Glomerular endothelial cell (primary cell): Measurements from ENCODE around the gene CTNND2. TPM values are rescaled to one million over a fixed set of nuclear protein-coding genes. Genes with fewer than 3 reads are reported as not detected.
"Not testable (repeated sequence)": the region's sequence is repeated elsewhere in the genome, so short reads cannot be mapped to it uniquely, and the experiment has no call there.

Experiments used
- DNase-seq: peaks from one replicate; pipeline ENCODE4 v3.0.0-alpha.2; 2011; ENCODE audit warnings: low read depth, low spot score; ENCODE audit errors: extremely low read depth
- total RNA-seq: library from RNA; depleted of rRNA; stranded (reverse); fragments of >200 nt; gene quantifications from 2 replicates; pipeline ENCODE4 v1.2.3, GENCODE V29; 2015

Gene CTNND2
- total RNA-seq, 1 donor from 2014 or later = not detected

GRCh38 chr5:11878814-11879213 lies 25.4 kb downstream of the CTNND2 start:
- no peak for DNase-seq

- no peak for DNase-seq
These were observed 30.7 kb downstream of the CTNND2 start for GRCh38 chr5:11873587-11873986.

DNA sequence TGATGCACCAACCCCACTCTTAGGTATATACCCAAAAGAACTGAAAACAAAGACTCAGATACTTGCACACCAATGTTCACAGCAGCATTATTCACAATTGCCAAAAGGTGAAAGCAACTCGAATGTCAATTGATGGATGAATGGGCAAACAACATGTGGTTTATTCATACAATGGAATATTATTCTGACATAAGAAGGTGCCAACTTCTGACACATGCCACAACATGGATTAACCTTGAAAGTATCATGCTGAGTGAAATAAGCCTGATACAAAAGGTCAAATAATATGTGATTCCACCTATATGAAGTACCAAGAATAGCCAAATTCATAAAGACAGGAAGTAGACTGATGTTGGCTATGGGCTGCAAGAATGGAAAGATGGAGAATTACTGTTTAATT lies 35.0 kb downstream of the CTNND2 start:
- no peak for DNase-seq

GRCh38 chr5:11863911-11864310 lies 40.3 kb downstream of the CTNND2 start:
- no peak for DNase-seq

DNA sequence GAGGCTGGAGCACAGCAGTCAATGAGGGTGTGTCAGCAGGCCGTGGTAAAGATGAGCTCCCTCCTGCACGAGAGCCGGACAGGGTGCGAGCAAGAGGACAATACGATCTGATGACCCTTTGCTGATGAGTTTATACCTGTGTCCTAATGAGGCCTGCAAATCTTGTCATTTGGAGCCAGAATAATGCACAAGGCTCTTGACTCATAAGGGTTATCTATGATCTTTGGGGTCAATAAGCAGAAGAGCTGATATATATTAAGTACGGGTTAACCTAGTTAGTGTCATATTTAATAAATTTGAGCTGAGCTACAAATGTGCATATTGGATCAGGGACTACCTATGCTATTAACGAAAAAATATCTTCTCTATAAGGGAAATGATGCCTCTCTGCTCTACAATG lies 46.9 kb downstream of the CTNND2 start:
- no peak for DNase-seq

DNA sequence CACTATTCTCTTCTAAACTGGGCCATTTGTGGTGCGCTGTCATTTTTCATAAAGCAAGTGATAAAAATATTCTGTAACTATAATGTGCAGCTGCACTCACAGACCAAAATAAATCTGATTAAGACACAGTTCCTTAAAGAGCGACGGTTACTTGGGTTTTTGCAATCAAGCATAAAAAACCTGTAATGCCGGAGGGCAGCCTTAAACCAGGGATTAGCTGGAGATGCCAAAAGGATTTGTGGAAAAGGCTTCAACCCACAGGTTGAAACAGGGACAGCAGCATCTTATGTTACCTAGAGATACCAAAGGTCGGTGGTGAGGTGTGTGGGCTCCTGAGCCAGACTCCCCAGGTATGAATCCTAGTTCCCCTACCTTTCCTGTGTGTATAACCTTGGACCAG lies 49.3 kb downstream of the CTNND2 start:
- no peak for DNase-seq

DNA sequence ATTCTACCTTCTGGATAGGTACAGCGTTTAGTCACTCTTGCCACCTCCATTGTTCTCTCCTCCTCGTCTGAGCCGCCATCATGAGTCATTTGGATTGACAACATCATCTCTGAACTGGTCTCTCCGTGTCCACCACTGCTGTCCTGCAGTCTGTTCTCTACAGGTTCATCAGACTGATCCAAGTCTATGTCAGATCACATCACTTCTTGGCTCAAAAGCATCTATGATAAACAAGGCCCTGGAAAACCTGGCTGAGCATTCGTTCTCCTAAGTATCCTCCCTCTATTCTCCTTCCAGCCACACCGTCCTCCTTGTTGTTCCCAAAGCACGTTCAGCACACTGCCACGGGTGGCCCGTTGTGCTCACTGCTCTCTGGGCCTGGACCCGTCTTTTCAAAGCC lies 50.5 kb downstream of the CTNND2 start:
- DNase-seq = no peak

- DNase-seq = no peak
These were observed 51.1 kb downstream of the CTNND2 start for GRCh38 chr5:11853140-11853539.

GRCh38 chr5:11852717-11853087 lies 51.5 kb downstream of the CTNND2 start:
- DNase-seq = no peak

DNA sequence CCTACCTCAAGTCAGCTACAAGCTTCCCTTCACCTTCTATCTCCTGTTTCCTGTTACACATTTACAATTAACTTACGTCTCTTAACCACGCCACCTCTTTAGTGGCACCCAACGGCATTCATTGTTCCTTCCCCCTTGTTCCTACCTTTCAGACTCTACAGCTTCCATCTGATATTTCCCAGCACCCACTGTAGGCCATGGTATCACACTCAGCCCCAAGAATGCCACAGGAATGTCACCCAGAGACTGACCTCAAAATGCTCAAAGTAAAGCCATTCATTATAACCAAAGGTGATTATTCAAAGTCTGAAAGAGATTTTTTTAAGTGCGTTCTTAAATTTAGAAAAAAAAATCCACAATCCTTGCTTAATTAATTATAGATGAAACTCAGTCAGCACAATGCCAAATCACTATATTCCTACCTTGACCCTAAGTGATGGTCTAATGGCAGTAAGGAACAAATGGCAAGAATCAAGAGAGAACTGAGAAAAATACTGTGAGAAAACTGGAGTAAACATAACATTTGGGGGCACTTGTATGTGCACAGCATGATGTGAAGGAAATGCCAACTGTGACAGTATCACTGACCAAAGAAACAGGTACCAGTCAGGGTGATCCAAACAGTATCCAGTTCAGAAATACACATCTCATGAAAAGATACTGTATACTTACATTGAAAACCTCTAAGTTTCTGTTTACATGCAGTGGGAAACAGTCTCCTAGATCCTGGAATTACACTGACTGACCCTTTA lies 52.1 kb downstream of the CTNND2 start:
- DNase-seq = no peak

- DNase-seq = no peak
These were observed 52.8 kb downstream of the CTNND2 start for GRCh38 chr5:11851416-11851815.

- not testable (repeated sequence) for DNase-seq
These were observed 75.7 kb downstream of the CTNND2 start for GRCh38 chr5:11828566-11828965.

- no peak for DNase-seq
These were observed 81.6 kb downstream of the CTNND2 start for GRCh38 chr5:11822598-11822997.

DNA sequence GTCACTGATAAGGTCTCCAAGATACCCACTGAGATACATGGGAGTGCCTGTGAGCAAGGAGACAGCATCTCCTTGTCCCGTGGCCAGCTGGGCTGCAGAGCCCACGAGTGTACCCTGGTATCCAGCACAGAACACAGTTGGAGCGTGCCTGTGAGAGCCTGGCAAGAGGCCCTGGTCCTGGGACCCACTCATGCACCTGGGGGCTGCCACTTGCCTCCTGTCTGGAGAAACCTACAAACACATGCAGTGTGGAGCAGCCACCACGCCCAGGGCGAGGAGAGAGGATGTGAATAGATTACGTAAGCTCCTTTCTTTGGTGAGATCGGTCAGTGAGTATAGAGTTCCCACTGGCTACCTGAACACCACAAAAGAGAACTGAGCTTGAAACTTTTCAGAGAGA lies 88.3 kb downstream of the CTNND2 start:
- DNase-seq = no peak

DNA sequence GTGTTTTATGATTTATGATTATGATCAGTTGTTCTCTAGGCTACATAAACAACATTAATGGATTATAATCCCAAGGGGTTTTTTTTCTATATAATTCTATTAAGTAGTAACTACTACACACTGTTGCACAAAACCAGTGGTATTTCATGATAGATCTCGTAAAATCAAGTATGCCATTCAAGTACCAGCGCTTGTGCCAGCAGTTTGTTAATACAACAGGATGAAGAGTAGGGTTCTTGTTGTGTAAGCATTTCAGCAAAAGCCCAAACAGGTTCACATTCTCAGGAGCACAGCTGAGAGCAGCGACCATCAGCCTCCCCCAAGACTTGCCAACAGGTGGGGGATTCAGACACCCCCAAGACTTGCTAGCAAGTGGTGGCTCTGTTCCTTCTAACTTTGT lies 88.8 kb downstream of the CTNND2 start:
- no peak for DNase-seq

DNA sequence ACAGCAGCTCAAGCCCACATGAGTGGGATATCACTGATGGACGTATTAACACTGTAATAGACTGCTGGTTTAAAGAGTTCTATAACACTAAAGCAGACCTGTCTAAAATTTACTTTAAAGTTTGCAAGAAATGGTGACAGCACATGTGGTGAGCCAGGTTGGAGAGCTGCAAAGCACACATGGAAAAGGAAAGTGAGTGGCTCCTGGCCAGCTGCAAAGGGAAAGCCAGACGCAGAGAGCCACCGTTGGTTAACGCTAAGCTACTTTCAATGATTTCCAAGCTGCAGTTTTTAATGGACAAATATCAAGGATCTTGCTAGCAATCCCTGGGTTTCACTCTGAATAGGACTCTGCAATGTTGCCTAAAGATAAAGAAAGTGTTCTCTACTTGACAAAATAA lies 89.9 kb downstream of the CTNND2 start:
- DNase-seq = no peak

- no peak for DNase-seq
These were observed 94.8 kb downstream of the CTNND2 start for GRCh38 chr5:11809407-11809806.

DNA sequence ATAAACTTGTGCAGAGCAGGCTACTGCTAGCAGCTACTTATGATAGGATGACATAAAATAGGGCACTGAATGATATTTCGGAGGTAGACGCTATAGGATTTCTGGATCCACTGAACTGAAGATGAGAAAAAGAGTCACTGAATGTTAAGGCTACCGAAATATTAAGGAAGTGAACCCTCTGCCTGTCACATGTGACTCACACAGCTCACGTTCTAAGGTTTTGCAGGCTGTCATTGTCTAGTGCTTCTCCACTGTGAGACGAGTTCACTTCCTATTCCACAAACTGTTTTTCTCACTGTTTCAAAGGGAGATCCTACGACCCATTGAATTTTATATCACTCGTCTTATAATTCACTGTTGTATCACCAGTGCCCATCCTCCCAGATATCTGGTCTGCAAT lies 100.8 kb downstream of the CTNND2 start:
- no peak for DNase-seq

DNA sequence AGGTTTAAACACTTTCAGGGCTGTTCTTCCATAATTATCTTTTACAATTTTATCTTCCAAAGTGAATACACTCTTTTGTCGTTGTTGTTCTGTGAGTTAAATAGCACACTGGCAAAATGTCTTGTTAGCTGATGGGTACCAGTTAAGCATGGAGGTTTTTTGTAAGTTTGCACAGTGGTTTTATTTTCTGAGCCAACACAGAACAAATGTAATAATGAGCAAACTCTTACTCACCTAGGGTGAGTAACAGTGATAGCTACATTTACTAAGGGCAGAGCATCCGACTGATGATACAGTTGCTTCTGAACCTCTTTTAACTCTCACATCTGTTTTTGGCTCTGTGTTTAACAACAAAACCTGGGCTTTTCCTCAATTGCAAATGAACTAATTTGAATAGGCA lies 103.2 kb downstream of the CTNND2 start:
- no peak for DNase-seq

- DNase-seq = no peak
These were observed 107.1 kb downstream of the CTNND2 start for GRCh38 chr5:11797132-11797531.

- no peak for DNase-seq
These were observed 110.8 kb downstream of the CTNND2 start for GRCh38 chr5:11793396-11793795.

- DNase-seq = no peak
These were observed 111.6 kb downstream of the CTNND2 start for GRCh38 chr5:11792621-11793020.

DNA sequence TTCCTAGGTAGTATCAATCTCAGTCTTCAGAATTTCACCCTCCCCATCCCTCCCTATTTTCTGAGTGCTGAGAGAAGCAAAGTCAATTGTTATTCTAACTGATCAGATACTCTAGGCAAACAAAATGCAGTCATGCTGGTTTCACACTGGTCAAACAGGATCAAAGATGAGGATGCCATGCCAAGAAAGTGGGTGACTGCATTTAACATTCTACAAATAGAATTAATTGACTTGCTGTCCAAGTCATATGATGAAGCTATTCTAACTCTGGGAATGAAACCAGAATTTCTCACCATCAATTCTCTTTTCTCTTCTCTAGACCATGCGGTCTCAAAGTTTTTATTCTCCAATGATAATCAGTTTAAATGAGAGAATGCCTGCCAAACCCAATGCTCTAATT lies 112.5 kb downstream of the CTNND2 start:
- no peak for DNase-seq
